Endothelial cell of umbilical vein (primary cell): ENCODE data around the gene S100A14. TPM values are rescaled to one million over a fixed set of nuclear protein-coding genes. Genes with fewer than 3 reads are reported as not detected.

Source experiments
- BruUV-seq: library from RNA; stranded (reverse); fragments of 400-500 nt; replicated peaks from 2 replicates; lab custom pipeline; 2021; lab: Mats Ljungman, UMichigan
- CTCF ChIA-PET: fragments of 300-600, 350-600 bp; sonication (Branson Sonifier 250); formaldehyde crosslinking; loops from one replicate; lab custom pipeline; 2021; ENCODE audit warnings: antibody characterized with exemption, inconsistent platforms; lab: Charles Lee
- POLR2A ChIA-PET: fragments of 300-600, 350-600 bp; sonication (Branson Sonifier 250); formaldehyde crosslinking; loops from one replicate; lab custom pipeline; 2021; ENCODE audit warnings: antibody characterized with exemption, inconsistent platforms; lab: Charles Lee
- DNase-seq: peaks from one replicate; pipeline ENCODE4 v3.0.0-alpha.2; 2011; ENCODE audit warnings: low read depth, low spot score
- FAIRE-seq: peaks from 2 replicates; lab custom pipeline; 2011; peaks lifted over from hg19 to GRCh38; lab: Jason Lieb, UNC
- H2AFZ ChIP-seq: 2 replicates; pipeline ENCODE4 v1.6.0; 2012; ENCODE audit warnings: low read depth, low read length, control low read depth, inconsistent platforms
- H3K27ac ChIP-seq: 2 replicates; pipeline ENCODE4 v1.5.1; 2011; ENCODE audit warnings: low read depth, mild to moderate bottlenecking, control low read depth, low read length, moderate library complexity; ENCODE audit not compliant: insufficient read depth
- H3K27me3 ChIP-seq, 2 experiments: 2 replicates each; pipeline versions ENCODE4 v1.6.0 to v1.6.1; 2011; ENCODE audit warnings: low read length in 2 of 2, mixed read lengths in 1 of 2; ENCODE audit not compliant: control insufficient read depth in 2 of 2, insufficient read depth in 2 of 2
- H3K36me3 ChIP-seq, 2 experiments: 2 replicates in 1 of 2; 3 replicates in 1 of 2; pipeline ENCODE4 v1.5.1; 2011; ENCODE audit warnings: low read length in 2 of 2, mild to moderate bottlenecking in 1 of 2, moderate library complexity in 1 of 2; ENCODE audit not compliant: control insufficient read depth in 2 of 2, insufficient read depth in 2 of 2; ENCODE audit errors: extremely low read depth in 1 of 2
- H3K4me1 ChIP-seq: 3 replicates; pipeline ENCODE4 v1.5.1; 2011; ENCODE audit warnings: mild to moderate bottlenecking, low read length; ENCODE audit not compliant: control insufficient read depth, insufficient read depth; ENCODE audit errors: extremely low read depth
- H3K4me2 ChIP-seq: 2 replicates; pipeline ENCODE4 v1.6.1; 2011; ENCODE audit warnings: low read length, control low read depth, mixed read lengths; ENCODE audit not compliant: insufficient read depth
- H3K4me3 ChIP-seq, 3 experiments: fragments of 200-600 bp in 1 of 3; sonication (generic), shearing (Covaris generic) in 1 of 3; replicated peaks in 1 of 3; 2 replicates each; pipeline ENCODE4 v1.5.1; 2011 to 2016; ENCODE audit warnings: control low read depth in 3 of 3, low read length in 3 of 3, mild to moderate bottlenecking in 2 of 3, inconsistent platforms in 1 of 3, low read depth in 1 of 3, moderate library complexity in 1 of 3; ENCODE audit not compliant: insufficient read depth in 1 of 3
- H3K79me2 ChIP-seq: 2 replicates; pipeline ENCODE4 v1.6.0; 2012; ENCODE audit warnings: low read length, inconsistent platforms; ENCODE audit not compliant: control insufficient read depth, insufficient read depth
- H3K9ac ChIP-seq: replicated peaks from 2 replicates; pipeline ENCODE3; 2011; ENCODE audit warnings: low read length, control low read depth; ENCODE audit not compliant: insufficient read depth; ENCODE audit errors: extremely low read depth
- H3K9me1 ChIP-seq: replicated peaks from 3 replicates; pipeline ENCODE4 v1.6.0; 2011; ENCODE audit warnings: mild to moderate bottlenecking, low read length; ENCODE audit not compliant: control insufficient read depth, insufficient read depth; ENCODE audit errors: extremely low read depth
- H3K9me3 ChIP-seq: replicated peaks from 2 replicates; pipeline ENCODE4 v1.5.1; 2012; ENCODE audit warnings: low read length, inconsistent platforms; ENCODE audit not compliant: control insufficient read depth, insufficient read depth
- H4K20me1 ChIP-seq: replicated peaks from 2 replicates; pipeline ENCODE3; 2011; ENCODE audit warnings: mild to moderate bottlenecking, low read length; ENCODE audit not compliant: control insufficient read depth, insufficient read depth; ENCODE audit errors: extremely low read depth
- CTCF ChIP-seq, 2 donors: IDR thresholded peaks; 1 replicate in 1 of 2; 2 replicates in 1 of 2; pipeline ENCODE4 v1.5.1; 2011; ENCODE audit warnings: low read length in 2 of 2, mild to moderate bottlenecking in 2 of 2, moderate library complexity in 2 of 2, control low read depth in 1 of 2, inconsistent platforms in 1 of 2, low read depth in 1 of 2; ENCODE audit not compliant: insufficient read depth in 1 of 2; ENCODE audit errors: extremely low read depth in 1 of 2
- EZH2 ChIP-seq: IDR thresholded peaks from 2 replicates; pipeline ENCODE4 v1.6.1; 2012; ENCODE audit warnings: borderline replicate concordance, low read depth, mild to moderate bottlenecking, moderate library complexity, low read length, inconsistent platforms; ENCODE audit not compliant: severe bottlenecking
- FOS ChIP-seq: IDR thresholded peaks from 2 replicates; pipeline ENCODE4 v1.6.1; 2011; ENCODE audit warnings: mild to moderate bottlenecking, low read length, moderate library complexity, borderline replicate concordance; ENCODE audit not compliant: insufficient read depth
- GATA2 ChIP-seq: IDR thresholded peaks from 2 replicates; pipeline ENCODE4 v1.7.0; 2011; ENCODE audit warnings: low read depth, mild to moderate bottlenecking, moderate library complexity, mixed read lengths, low read length; ENCODE audit not compliant: insufficient read length, insufficient read depth
- JUN ChIP-seq: IDR thresholded peaks from 2 replicates; pipeline ENCODE4 v1.6.1; 2011; ENCODE audit warnings: borderline replicate concordance, low read depth; ENCODE audit not compliant: insufficient read length, insufficient read depth
- MYC ChIP-seq: IDR thresholded peaks from one replicate; pipeline ENCODE4 v1.6.1; 2011; ENCODE audit warnings: mild to moderate bottlenecking, low read depth, low read length
- POLR2A ChIP-seq: IDR thresholded peaks from 2 replicates; pipeline ENCODE4 v1.6.1; 2012; ENCODE audit warnings: low read depth, mild to moderate bottlenecking, control low read depth, low read length
- POLR2AphosphoS5 ChIP-seq: IDR thresholded peaks from 2 replicates; pipeline ENCODE4 v1.6.1; 2012; ENCODE audit warnings: low read depth, mild to moderate bottlenecking, control low read depth, low read length, moderate library complexity; ENCODE audit not compliant: insufficient read depth
- dilution Hi-C: fragments of 300-500 bp; cut with MboI; formaldehyde crosslinking; loops from one replicate; pipeline ENCODE4 v1.15.0; 2019; ENCODE audit warnings: low sequenced_read_pairs; ENCODE audit not compliant: extremely low pct_ligation_motif_present
- intact Hi-C: fragments of 100-400 bp; cut with micrococcal nuclease; formaldehyde crosslinking; loops from one replicate; pipeline ENCODE4 v1.10.0; 2022
- polyA plus RNA-seq, 4 experiments: library from polyadenylated mRNA; depleted of rRNA in 3 of 4; stranded (reverse) in 3 of 4; unstranded in 1 of 4; fragments of >200 nt; gene quantifications; 2 replicates each; pipeline versions ENCODE4 v1.2.1 to v1.2.3, GENCODE V29; 2011 to 2012; ENCODE audit warnings: missing spikeins in 1 of 4
- total RNA-seq: library from RNA; stranded (reverse); gene quantifications from 2 replicates; pipeline ENCODE4 v1.2.3, GENCODE V29; 2021
- TF ChIP-seq, protein P1 (sequence below): IDR thresholded peaks from 2 replicates; pipeline ENCODE4 v1.6.1; 2011; ENCODE audit not compliant: insufficient read depth, insufficient read length

The S100A14 gene
- total and polyA plus RNA-seq, 2 donors (not counting 3 experiments of a cell fraction or from before 2014, with no cell fraction given), result 0.10 TPM; not detected in 1

DNA sequence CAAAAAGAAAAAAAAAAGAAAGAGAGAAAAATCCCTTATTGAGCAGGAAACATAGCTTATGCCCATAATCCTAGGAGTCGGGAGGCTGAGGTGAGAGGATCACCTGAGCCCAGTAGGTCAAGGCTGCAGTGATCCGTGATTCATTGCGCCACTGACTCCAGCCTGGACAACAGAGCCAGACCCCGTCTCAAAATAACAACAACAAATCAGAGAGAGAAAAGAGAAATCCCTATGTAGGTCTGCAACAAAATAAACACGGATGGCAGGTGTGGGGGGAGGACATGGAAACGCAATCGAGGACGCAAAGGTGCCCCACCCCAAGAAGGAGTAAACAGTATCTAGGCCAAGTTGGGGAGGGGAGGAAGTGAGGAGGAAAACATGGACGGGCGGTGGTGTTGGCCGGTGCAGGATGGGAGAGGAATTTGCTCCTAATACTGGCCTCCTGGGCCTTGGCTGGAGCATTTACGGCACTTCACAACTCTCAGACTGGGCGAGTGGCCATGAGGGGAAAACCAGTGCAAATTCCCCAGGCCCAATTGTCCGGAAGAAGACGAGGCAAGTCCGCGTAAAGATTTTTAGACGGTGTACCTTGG is 17.1 kb upstream of the S100A14 start:
- Histone ChIP-seq H2AFZ (peak overlapping the region; percentile 64), H3K27ac (peak overlapping the region; percentile 94), H3K27me3 (no peaks in the 10 kb centered on the region), H4K20me1 (no peaks in the 10 kb centered on the region), H3K4me2 (peak overlapping the region; percentile 78), H3K9me3 (no peaks in the 10 kb centered on the region), H3K9ac (peak overlapping the region; percentile 100), H3K4me3 (peak overlapping the region in 2 of 3 experiments; percentile 34 to 35), H3K79me2 (peaks cover 38% of the 10 kb centered on the region), H3K9me1 (no peaks in the 10 kb centered on the region), H3K4me1 (peaks cover 11% of the 10 kb centered on the region), H3K36me3 (peaks cover 8 to 12% of the 10 kb centered on the region in 2 experiments)
- TF ChIP-seq GATA2 (no peak), MYC (no peak), FOS (no peak), EZH2 (no peak), JUN (no peak), POLR2A (no peak), CTCF (IDR thresholded peaks at IDR 0.05; ENCODE audit: extremely low read depth in 1 of 2, insufficient read depth in 1 of 2, low read depth in 1 of 2, low read length in 2 of 2) (no peak), POLR2AphosphoS5 (no peak)
- TF ChIP-seq, protein P1, sequence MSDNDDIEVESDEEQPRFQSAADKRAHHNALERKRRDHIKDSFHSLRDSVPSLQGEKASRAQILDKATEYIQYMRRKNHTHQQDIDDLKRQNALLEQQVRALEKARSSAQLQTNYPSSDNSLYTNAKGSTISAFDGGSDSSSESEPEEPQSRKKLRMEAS, result no peak
- FAIRE-seq (no peak), DNase-seq (no peak)
- dilution Hi-C loops (no loop called here), intact Hi-C loops (loop anchor here (1.0 to 5.0 kb wide), 2 partner anchors 39 to 100 kb away; partner anchors contain the start of gene ILF2)
- CTCF ChIA-PET, result interaction anchor here (0.9 to 2.5 kb wide), 11 partner anchors 13 to 123 kb away, joined by 3 to 29 read pairs (median 5); partner anchors contain the start of gene ILF2
- BruUV-seq, result no TSS peak
- POLR2A ChIA-PET, result interaction anchor here (0.5 to 2.0 kb wide), 19 partner anchors 8 to 98 kb away, joined by 3 to 28 read pairs (median 5); partner anchors contain the start of genes S100A14, S100A16, S100A6 and SNAPIN
